WTC11 (cell line): ENCODE results near the gene GALNT12.

Experiments used
- CREM ChIP-seq: sonication (generic); formaldehyde crosslinking; IDR thresholded peaks from 2 replicates; pipeline ENCODE4 v1.8.1; 2022; ENCODE audit warnings: mild to moderate bottlenecking, missing genetic modification reagents, moderate library complexity
- ELF4 ChIP-seq: sonication (generic); formaldehyde crosslinking; IDR thresholded peaks from 2 replicates; pipeline ENCODE4 v1.8.1; 2022; ENCODE audit warnings: low read depth, mild to moderate bottlenecking, moderate library complexity, missing genetic modification reagents
- FOXK1 ChIP-seq: sonication (generic); formaldehyde crosslinking; IDR thresholded peaks from 2 replicates; pipeline ENCODE4 v1.8.0; 2022; ENCODE audit warnings: mild to moderate bottlenecking, moderate library complexity, missing genetic modification reagents
- FOXP1 ChIP-seq: sonication (generic); formaldehyde crosslinking; IDR thresholded peaks from 2 replicates; pipeline ENCODE4 v1.8.0; 2022; ENCODE audit warnings: missing genetic modification reagents, mild to moderate bottlenecking, moderate library complexity, borderline replicate concordance
- GTF2I ChIP-seq: fragments of 250-450 bp; sonication (Bioruptor Pico); conservative IDR thresholded peaks from 2 replicates; pipeline ENCODE4 v1.4.0; 2021; ENCODE audit warnings: mild to moderate bottlenecking
- JUN ChIP-seq: sonication (generic); formaldehyde crosslinking; IDR thresholded peaks from 2 replicates; pipeline ENCODE4 v1.8.0; 2023; ENCODE audit warnings: mild to moderate bottlenecking, missing genetic modification reagents
- SMAD4 ChIP-seq: sonication (generic); formaldehyde crosslinking; IDR thresholded peaks from 2 replicates; pipeline ENCODE4 v1.8.0; 2022; ENCODE audit warnings: mild to moderate bottlenecking, missing genetic modification reagents
- ZBTB21 ChIP-seq: sonication (generic); formaldehyde crosslinking; IDR thresholded peaks from 2 replicates; pipeline ENCODE4 v1.8.1; 2023; ENCODE audit warnings: mild to moderate bottlenecking, missing genetic modification reagents, borderline replicate concordance
- TF ChIP-seq, protein P1 (sequence below): fragments of 200-600 bp; IDR thresholded peaks from 2 replicates; pipeline ENCODE4 v1.8.0; 2022; ENCODE audit warnings: antibody characterized with exemption
- TF ChIP-seq, protein P2 (sequence below): sonication (generic); formaldehyde crosslinking; IDR thresholded peaks from 2 replicates; pipeline ENCODE4 v1.8.1; 2023; ENCODE audit warnings: mild to moderate bottlenecking, moderate library complexity, missing genetic modification reagents
- TF ChIP-seq, protein P3 (sequence below): sonication (generic); formaldehyde crosslinking; IDR thresholded peaks from 2 replicates; pipeline ENCODE4 v1.8.1; 2022; ENCODE audit warnings: mild to moderate bottlenecking, missing genetic modification reagents, moderate library complexity, borderline replicate concordance
- TF ChIP-seq, protein P4 (sequence below): sonication (generic); formaldehyde crosslinking; IDR thresholded peaks from 2 replicates; pipeline ENCODE4 v1.8.0; 2023; ENCODE audit warnings: missing genetic modification reagents, mild to moderate bottlenecking, borderline replicate concordance
- TF ChIP-seq, protein P5 (sequence below): sonication (generic); formaldehyde crosslinking; IDR thresholded peaks from 2 replicates; pipeline ENCODE4 v1.8.1; 2023; ENCODE audit warnings: mild to moderate bottlenecking, missing genetic modification reagents, moderate library complexity
- TF ChIP-seq, protein P6 (sequence below): sonication (generic); formaldehyde crosslinking; IDR thresholded peaks from 2 replicates; pipeline ENCODE4 v1.8.1; 2022; ENCODE audit warnings: low read depth, mild to moderate bottlenecking, moderate library complexity, missing genetic modification reagents, borderline replicate concordance

DNA sequence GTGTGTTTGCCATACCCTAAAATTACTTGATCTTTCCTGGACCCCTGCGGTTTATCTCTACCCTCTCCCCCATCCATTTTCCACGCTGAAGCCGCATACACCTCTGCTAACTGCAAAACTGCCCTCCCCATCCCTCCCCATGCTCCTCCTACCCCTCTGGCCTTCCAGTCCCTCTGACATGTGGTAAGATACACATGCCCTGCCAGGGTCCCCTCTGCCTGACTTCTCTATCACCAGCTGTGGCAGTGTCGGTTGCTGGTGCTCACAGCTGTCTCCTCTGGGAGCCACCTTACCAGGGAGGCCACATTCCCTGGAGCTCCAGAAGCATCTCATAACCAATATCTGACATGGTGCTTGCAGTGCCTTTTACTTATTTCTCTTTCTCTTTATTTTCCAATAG lies 77.4 kb downstream of the GALNT12 start:
- TF ChIP-seq, protein P1, sequence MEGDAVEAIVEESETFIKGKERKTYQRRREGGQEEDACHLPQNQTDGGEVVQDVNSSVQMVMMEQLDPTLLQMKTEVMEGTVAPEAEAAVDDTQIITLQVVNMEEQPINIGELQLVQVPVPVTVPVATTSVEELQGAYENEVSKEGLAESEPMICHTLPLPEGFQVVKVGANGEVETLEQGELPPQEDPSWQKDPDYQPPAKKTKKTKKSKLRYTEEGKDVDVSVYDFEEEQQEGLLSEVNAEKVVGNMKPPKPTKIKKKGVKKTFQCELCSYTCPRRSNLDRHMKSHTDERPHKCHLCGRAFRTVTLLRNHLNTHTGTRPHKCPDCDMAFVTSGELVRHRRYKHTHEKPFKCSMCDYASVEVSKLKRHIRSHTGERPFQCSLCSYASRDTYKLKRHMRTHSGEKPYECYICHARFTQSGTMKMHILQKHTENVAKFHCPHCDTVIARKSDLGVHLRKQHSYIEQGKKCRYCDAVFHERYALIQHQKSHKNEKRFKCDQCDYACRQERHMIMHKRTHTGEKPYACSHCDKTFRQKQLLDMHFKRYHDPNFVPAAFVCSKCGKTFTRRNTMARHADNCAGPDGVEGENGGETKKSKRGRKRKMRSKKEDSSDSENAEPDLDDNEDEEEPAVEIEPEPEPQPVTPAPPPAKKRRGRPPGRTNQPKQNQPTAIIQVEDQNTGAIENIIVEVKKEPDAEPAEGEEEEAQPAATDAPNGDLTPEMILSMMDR: no peak
- no peak for TF ChIP-seq ZBTB21 (CRISPR knock-in tag)
- no peak for TF ChIP-seq ELF4 (CRISPR knock-in tag)
- TF ChIP-seq FOXK1 (CRISPR knock-in tag): no peak
- TF ChIP-seq, protein P2, sequence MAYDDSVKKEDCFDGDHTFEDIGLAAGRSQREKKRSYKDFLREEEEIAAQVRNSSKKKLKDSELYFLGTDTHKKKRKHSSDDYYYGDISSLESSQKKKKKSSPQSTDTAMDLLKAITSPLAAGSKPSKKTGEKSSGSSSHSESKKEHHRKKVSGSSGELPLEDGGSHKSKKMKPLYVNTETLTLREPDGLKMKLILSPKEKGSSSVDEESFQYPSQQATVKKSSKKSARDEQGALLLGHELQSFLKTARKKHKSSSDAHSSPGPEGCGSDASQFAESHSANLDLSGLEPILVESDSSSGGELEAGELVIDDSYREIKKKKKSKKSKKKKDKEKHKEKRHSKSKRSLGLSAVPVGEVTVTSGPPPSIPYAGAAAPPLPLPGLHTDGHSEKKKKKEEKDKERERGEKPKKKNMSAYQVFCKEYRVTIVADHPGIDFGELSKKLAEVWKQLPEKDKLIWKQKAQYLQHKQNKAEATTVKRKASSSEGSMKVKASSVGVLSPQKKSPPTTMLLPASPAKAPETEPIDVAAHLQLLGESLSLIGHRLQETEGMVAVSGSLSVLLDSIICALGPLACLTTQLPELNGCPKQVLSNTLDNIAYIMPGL (CRISPR knock-in tag): no peak
- no peak for TF ChIP-seq GTF2I (CRISPR knock-in tag)
- TF ChIP-seq, protein P3, sequence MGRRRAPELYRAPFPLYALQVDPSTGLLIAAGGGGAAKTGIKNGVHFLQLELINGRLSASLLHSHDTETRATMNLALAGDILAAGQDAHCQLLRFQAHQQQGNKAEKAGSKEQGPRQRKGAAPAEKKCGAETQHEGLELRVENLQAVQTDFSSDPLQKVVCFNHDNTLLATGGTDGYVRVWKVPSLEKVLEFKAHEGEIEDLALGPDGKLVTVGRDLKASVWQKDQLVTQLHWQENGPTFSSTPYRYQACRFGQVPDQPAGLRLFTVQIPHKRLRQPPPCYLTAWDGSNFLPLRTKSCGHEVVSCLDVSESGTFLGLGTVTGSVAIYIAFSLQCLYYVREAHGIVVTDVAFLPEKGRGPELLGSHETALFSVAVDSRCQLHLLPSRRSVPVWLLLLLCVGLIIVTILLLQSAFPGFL (CRISPR knock-in tag): no peak
- no peak for TF ChIP-seq FOXP1
- TF ChIP-seq CREM: no peak
- TF ChIP-seq SMAD4 (CRISPR knock-in tag): no peak
- TF ChIP-seq, protein P4, sequence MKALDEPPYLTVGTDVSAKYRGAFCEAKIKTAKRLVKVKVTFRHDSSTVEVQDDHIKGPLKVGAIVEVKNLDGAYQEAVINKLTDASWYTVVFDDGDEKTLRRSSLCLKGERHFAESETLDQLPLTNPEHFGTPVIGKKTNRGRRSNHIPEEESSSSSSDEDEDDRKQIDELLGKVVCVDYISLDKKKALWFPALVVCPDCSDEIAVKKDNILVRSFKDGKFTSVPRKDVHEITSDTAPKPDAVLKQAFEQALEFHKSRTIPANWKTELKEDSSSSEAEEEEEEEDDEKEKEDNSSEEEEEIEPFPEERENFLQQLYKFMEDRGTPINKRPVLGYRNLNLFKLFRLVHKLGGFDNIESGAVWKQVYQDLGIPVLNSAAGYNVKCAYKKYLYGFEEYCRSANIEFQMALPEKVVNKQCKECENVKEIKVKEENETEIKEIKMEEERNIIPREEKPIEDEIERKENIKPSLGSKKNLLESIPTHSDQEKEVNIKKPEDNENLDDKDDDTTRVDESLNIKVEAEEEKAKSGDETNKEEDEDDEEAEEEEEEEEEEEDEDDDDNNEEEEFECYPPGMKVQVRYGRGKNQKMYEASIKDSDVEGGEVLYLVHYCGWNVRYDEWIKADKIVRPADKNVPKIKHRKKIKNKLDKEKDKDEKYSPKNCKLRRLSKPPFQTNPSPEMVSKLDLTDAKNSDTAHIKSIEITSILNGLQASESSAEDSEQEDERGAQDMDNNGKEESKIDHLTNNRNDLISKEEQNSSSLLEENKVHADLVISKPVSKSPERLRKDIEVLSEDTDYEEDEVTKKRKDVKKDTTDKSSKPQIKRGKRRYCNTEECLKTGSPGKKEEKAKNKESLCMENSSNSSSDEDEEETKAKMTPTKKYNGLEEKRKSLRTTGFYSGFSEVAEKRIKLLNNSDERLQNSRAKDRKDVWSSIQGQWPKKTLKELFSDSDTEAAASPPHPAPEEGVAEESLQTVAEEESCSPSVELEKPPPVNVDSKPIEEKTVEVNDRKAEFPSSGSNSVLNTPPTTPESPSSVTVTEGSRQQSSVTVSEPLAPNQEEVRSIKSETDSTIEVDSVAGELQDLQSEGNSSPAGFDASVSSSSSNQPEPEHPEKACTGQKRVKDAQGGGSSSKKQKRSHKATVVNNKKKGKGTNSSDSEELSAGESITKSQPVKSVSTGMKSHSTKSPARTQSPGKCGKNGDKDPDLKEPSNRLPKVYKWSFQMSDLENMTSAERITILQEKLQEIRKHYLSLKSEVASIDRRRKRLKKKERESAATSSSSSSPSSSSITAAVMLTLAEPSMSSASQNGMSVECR: no peak
- TF ChIP-seq JUN: no peak
- TF ChIP-seq, protein P5, sequence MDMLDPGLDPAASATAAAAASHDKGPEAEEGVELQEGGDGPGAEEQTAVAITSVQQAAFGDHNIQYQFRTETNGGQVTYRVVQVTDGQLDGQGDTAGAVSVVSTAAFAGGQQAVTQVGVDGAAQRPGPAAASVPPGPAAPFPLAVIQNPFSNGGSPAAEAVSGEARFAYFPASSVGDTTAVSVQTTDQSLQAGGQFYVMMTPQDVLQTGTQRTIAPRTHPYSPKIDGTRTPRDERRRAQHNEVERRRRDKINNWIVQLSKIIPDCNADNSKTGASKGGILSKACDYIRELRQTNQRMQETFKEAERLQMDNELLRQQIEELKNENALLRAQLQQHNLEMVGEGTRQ (CRISPR knock-in tag): no peak
- TF ChIP-seq, protein P6, sequence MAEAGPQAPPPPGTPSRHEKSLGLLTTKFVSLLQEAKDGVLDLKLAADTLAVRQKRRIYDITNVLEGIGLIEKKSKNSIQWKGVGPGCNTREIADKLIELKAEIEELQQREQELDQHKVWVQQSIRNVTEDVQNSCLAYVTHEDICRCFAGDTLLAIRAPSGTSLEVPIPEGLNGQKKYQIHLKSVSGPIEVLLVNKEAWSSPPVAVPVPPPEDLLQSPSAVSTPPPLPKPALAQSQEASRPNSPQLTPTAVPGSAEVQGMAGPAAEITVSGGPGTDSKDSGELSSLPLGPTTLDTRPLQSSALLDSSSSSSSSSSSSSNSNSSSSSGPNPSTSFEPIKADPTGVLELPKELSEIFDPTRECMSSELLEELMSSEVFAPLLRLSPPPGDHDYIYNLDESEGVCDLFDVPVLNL: no peak
